Stimulated activated CD8-positive, alpha-beta memory T cell treated with anti-CD3 and anti-CD28 coated beads, Interleukin-15, amount 100 ng/mL, for 4 hours (primary cell): ENCODE data around the gene SERPINA1.

Experiments used
- DNase-seq, 2 donors: peaks; one replicate each; pipeline ENCODE4 v3.0.0-alpha.2; 2020; ENCODE audit warnings: low read depth in 2 of 2

The SERPINA1 gene

GRCh38 chr14:94346065-94346786 lies 42.2 kb downstream of the SERPINA1 start:
- peak; percentile 7 to 49 for DNase-seq

GRCh38 chr14:94345344-94346064 lies 42.9 kb downstream of the SERPINA1 start:
- no peak for DNase-seq

- DNase-seq = no peak
Observed at GRCh38 chr14:94344389-94344788, 44.0 kb downstream of the SERPINA1 start.

GRCh38 chr14:94343238-94344005 lies 45.0 kb downstream of the SERPINA1 start:
- no peak for DNase-seq

- no peak for DNase-seq
Observed at GRCh38 chr14:94342334-94342934, 46.0 kb downstream of the SERPINA1 start.

- DNase-seq = no peak
Observed at GRCh38 chr14:94341656-94342333, 46.6 kb downstream of the SERPINA1 start.

- no peak for DNase-seq
Observed at GRCh38 chr14:94340533-94340932, 47.9 kb downstream of the SERPINA1 start.

- no peak for DNase-seq
Observed at GRCh38 chr14:94338023-94338422, 50.4 kb downstream of the SERPINA1 start.

GRCh38 chr14:94337274-94337673 lies 51.1 kb downstream of the SERPINA1 start:
- DNase-seq = no peak

GRCh38 chr14:94334872-94335271 lies 53.5 kb downstream of the SERPINA1 start:
- no peak for DNase-seq

- DNase-seq = no peak
Observed at GRCh38 chr14:94332587-94332986, 55.8 kb downstream of the SERPINA1 start.

GRCh38 chr14:94332063-94332583 lies 56.3 kb downstream of the SERPINA1 start:
- no peak for DNase-seq

GRCh38 chr14:94331462-94331861 lies 56.9 kb downstream of the SERPINA1 start:
- DNase-seq = no peak

- no peak for DNase-seq
Observed at GRCh38 chr14:94330857-94331256, 57.5 kb downstream of the SERPINA1 start.

GRCh38 chr14:94330432-94330831 lies 58.0 kb downstream of the SERPINA1 start:
- no peak for DNase-seq

- no peak for DNase-seq
Observed at GRCh38 chr14:94329857-94330256, 58.5 kb downstream of the SERPINA1 start.

GRCh38 chr14:94328196-94328595 lies 60.2 kb downstream of the SERPINA1 start:
- DNase-seq = no peak
